Activated naive CD4-positive, alpha-beta T cell treated with anti-CD3 and anti-CD28 coated beads, Interleukin-2, amount 10 ng/mL, durations not matched to agents 7 days and 5 days (primary cell): Measurements from ENCODE around the gene CACNB4.

ENCODE experiments used
- CTCF ChIA-PET: fragments of 350-600 bp; sonication (Branson Sonifier 250); formaldehyde crosslinking; loops from one replicate; lab custom pipeline; 2021; ENCODE audit warnings: antibody characterized with exemption; lab: Charles Lee
- DNase-seq: peaks from one replicate; pipeline ENCODE4 v3.0.0-alpha.2; 2020
- H3K27ac Mint-ChIP-seq: one replicate; pipeline ENCODE4 v1.8.0; 2021; ENCODE audit warnings: mild to moderate bottlenecking, moderate library complexity, mixed read lengths
- H3K27me3 Mint-ChIP-seq: one replicate; pipeline ENCODE4 v1.8.0; 2021; ENCODE audit warnings: mild to moderate bottlenecking, mixed read lengths
- H3K36me3 Mint-ChIP-seq: one replicate; pipeline ENCODE4 v1.8.0; 2021; ENCODE audit warnings: mixed read lengths
- H3K4me1 Mint-ChIP-seq: one replicate; pipeline ENCODE4 v1.8.0; 2021; ENCODE audit warnings: mixed read lengths
- H3K4me3 Mint-ChIP-seq: one replicate; pipeline ENCODE4 v1.8.0; 2021; ENCODE audit warnings: mild to moderate bottlenecking, moderate library complexity, mixed read lengths
- H3K9me3 Mint-ChIP-seq: one replicate; pipeline ENCODE4 v1.8.0; 2021; ENCODE audit warnings: mixed read lengths

Gene CACNB4

DNA sequence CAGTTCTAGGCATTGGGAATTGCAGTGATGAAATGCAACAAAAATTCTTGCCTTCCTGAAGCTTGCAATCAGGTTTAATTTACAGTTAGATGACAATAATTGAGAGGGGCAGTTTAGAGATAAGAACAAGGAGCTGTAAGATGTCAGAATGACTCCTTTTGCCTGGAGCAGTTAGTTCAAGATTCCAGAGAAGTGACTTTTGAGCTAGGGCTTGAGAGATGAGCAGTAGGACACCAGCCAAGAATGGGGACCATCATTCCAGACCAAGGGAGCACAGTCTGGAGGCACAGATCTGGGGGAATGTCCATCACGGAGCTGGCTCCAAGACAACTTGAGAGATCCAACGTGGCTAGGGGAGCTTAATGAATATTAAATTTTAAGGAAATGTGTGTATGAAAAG, 26.8 kb downstream of the CACNB4 start:
- no peaks in the 10 kb centered on the region for H3K4me1 Mint-ChIP-seq
- no peak overlapping the region for H3K4me3 Mint-ChIP-seq
- peaks cover 3% of the 10 kb centered on the region for H3K27me3 Mint-ChIP-seq
- CTCF ChIA-PET, result interaction anchor here (0.7 kb wide), 1 partner anchor 526 kb away, joined by 3 read pairs; no protein-coding TSS in a partner anchor
- H3K36me3 Mint-ChIP-seq, result no peaks in the 10 kb centered on the region
- H3K27ac Mint-ChIP-seq, result no peak overlapping the region
- no peaks in the 10 kb centered on the region for H3K9me3 Mint-ChIP-seq
- DNase-seq, result no peak

DNA sequence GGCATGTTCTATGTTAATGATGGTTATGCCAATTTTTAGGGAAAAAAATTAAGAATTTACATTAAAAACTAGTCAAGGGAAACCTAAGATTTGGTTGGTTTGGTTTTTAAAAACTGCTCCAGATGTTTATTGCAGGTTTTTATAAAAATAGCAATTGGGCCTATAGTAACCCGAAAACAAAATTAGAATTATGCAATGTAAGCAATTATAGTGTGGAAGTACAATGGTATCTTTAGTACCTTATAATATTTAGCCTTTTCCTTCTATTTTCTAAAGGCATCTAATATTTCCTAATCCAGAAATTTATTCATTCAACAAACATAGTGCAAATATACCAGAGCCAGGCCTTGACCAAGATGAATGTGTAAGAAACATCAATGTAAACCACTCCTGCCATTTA, 27.3 kb downstream of the CACNB4 start:
- H3K4me3 Mint-ChIP-seq, result no peak overlapping the region

DNA sequence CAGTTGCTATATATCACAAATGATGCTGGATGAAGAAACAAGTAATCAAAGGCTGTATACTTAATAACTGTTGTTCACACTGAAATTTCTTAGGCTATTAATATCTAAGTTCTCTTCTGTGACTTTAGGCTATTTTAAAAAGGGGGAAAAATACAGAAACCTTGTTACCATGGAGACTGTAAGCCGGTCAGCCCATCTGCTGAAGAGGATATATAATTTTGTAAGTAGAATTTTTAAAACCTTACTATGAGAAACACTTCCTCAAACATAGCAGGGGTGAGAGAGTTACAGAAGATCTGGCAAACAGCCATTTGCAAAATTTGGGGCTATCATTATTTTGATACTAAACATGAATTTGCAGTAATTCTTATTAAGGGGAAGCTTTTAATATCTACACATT, 27.8 kb downstream of the CACNB4 start:
- CTCF ChIA-PET, result no interaction called here
- no peaks in the 10 kb centered on the region for H3K4me1 Mint-ChIP-seq
- DNase-seq, result no peak
- H3K9me3 Mint-ChIP-seq, result no peaks in the 10 kb centered on the region
- H3K36me3 Mint-ChIP-seq, result no peaks in the 10 kb centered on the region
- H3K27ac Mint-ChIP-seq, result no peak overlapping the region
- peaks cover 3% of the 10 kb centered on the region for H3K27me3 Mint-ChIP-seq
- no peak overlapping the region for H3K4me3 Mint-ChIP-seq

More for the DNA sequence above, 27.3 kb downstream of the CACNB4 start:
- CTCF ChIA-PET, result interaction anchor here (0.7 kb wide), 1 partner anchor 526 kb away, joined by 3 read pairs; no protein-coding TSS in a partner anchor
- peaks cover 3% of the 10 kb centered on the region for H3K27me3 Mint-ChIP-seq
- DNase-seq, result no peak
- H3K27ac Mint-ChIP-seq, result no peak overlapping the region
- no peaks in the 10 kb centered on the region for H3K4me1 Mint-ChIP-seq
- no peaks in the 10 kb centered on the region for H3K36me3 Mint-ChIP-seq
- H3K9me3 Mint-ChIP-seq, result no peaks in the 10 kb centered on the region

DNA sequence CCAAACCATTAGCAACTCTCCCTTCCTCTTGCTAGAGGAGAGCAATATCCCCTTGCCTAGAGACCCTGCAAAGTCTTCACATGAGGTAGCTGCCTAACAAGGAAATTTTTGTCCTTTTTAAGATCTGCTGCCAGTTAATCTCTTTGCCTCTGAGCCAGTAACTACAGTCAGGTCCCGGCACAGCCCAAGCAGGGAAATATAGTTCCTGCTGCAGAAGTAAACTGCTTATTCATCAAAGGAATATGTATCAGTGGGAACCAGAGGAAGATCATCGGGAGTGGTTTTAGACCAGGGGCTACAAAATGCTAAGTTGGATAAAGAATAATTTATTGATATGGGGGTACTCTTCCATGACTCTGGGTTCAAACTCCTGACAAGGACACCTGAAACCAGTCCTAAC, 30.6 kb downstream of the CACNB4 start:
- no peak for DNase-seq
- CTCF ChIA-PET, result no interaction called here
- H3K4me3 Mint-ChIP-seq, result no peak overlapping the region
- no peaks in the 10 kb centered on the region for H3K27me3 Mint-ChIP-seq
- no peaks in the 10 kb centered on the region for H3K4me1 Mint-ChIP-seq
- no peak overlapping the region for H3K27ac Mint-ChIP-seq
- H3K9me3 Mint-ChIP-seq, result no peaks in the 10 kb centered on the region
- no peaks in the 10 kb centered on the region for H3K36me3 Mint-ChIP-seq

DNA sequence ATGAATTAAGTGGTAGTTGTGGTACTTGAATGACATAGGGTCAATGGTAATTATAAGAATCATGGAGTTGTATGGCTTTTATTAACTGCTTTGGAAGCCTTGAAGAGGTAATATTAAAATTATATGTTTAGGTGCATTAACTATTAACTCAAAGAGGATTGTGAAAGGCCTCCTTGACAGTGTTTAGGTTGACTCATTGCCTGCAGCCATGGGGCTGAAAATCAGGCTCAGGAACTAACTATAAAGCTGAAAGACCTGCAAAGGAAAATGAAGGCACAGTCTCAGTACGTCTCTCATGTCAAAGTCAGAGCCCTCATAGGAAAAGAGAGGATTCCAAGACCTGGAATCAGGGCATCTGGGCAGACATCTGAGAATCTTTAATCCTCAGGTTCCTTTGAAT, 31.0 kb downstream of the CACNB4 start:
- CTCF ChIA-PET, result no interaction called here
- H3K27me3 Mint-ChIP-seq, result peaks cover under 1% of the 10 kb centered on the region
- no peak for DNase-seq
- no peaks in the 10 kb centered on the region for H3K9me3 Mint-ChIP-seq
- H3K27ac Mint-ChIP-seq, result no peak overlapping the region
- no peak overlapping the region for H3K4me3 Mint-ChIP-seq
- H3K36me3 Mint-ChIP-seq, result no peaks in the 10 kb centered on the region
- no peaks in the 10 kb centered on the region for H3K4me1 Mint-ChIP-seq

DNA sequence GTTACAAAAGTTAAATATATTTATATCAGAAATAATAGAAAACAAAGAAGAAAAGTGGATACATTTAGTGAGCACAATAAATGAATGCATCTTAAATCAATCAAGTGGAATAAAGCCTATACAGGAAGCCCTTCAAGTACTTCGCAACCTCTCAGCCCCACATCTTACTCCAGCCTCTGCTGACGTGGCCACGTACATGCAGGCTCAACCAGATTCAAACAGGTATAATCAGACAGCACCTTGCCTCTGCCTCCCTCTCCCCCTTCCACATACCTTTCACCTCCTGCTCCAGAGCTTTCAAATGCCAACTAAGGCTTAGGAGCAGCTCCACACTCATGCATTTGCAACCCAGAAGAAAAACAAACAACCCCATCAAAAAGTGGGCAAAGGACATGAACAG, 32.9 kb downstream of the CACNB4 start:
- H3K36me3 Mint-ChIP-seq, result no peaks in the 10 kb centered on the region
- DNase-seq, result no peak
- no peaks in the 10 kb centered on the region for H3K4me1 Mint-ChIP-seq
- H3K27me3 Mint-ChIP-seq, result peaks cover 7% of the 10 kb centered on the region
- H3K9me3 Mint-ChIP-seq, result no peaks in the 10 kb centered on the region
- CTCF ChIA-PET, result no interaction called here
- H3K4me3 Mint-ChIP-seq, result no peak overlapping the region
- no peak overlapping the region for H3K27ac Mint-ChIP-seq

GRCh38 chr2:152064001-152064400, 34.8 kb downstream of the CACNB4 start:
- Mint-ChIP-seq H3K27ac (no peak overlapping the region), H3K27me3 (peaks cover 13% of the 10 kb centered on the region), H3K36me3 (no peaks in the 10 kb centered on the region), H3K4me3 (no peak overlapping the region), H3K4me1 (no peaks in the 10 kb centered on the region), H3K9me3 (no peaks in the 10 kb centered on the region)
- no peak for DNase-seq
- CTCF ChIA-PET, result no interaction called here

DNA sequence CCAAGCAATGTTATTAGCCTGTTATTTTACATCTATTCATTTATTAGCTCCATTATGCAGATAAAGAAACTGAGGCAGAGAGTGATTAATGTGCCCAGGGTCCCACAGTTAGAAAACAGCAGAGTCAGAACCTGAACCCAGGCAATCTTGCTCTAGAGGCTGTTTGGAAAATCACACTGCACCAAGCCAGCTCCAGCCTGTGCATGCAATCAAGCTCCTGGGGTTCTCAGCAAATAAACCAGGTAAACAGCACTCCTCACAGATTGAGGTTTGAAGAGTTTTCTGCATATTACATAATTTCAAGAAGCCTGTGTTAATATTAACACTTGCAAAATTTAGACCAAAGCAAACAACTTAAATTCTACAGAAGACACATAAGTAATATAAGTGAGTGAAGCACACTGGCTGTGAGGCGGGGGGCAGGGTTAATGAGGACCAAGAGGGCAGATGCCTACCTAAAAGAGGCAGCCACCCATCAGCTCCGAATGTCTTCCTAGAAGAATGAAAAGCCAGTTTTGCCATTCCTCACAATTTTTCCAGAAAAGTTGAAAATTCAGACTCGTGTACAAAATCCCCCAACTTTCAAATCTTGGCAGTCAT, 35.4 kb downstream of the CACNB4 start:
- Mint-ChIP-seq H3K27me3 (peaks cover 16% of the 10 kb centered on the region), H3K9me3 (peaks cover under 1% of the 10 kb centered on the region), H3K4me3 (no peak overlapping the region), H3K36me3 (no peaks in the 10 kb centered on the region), H3K27ac (no peak overlapping the region), H3K4me1 (no peaks in the 10 kb centered on the region)
- no peak for DNase-seq
- CTCF ChIA-PET, result no interaction called here

- Mint-ChIP-seq H3K27me3 (peaks cover 16% of the 10 kb centered on the region), H3K27ac (no peak overlapping the region), H3K36me3 (no peaks in the 10 kb centered on the region), H3K9me3 (peaks cover 4% of the 10 kb centered on the region), H3K4me1 (no peaks in the 10 kb centered on the region), H3K4me3 (no peak overlapping the region)
- CTCF ChIA-PET, result no interaction called here
- no peak for DNase-seq
Observed at GRCh38 chr2:152062125-152063091, 36.4 kb downstream of the CACNB4 start.

- Mint-ChIP-seq H3K4me3 (no peak overlapping the region), H3K27me3 (peaks cover 16% of the 10 kb centered on the region), H3K27ac (no peak overlapping the region), H3K9me3 (peaks cover 4% of the 10 kb centered on the region), H3K36me3 (no peaks in the 10 kb centered on the region), H3K4me1 (no peaks in the 10 kb centered on the region)
- DNase-seq, result no peak
- CTCF ChIA-PET, result interaction anchor here (0.7 kb wide), 1 partner anchor 8 kb away, joined by 3 read pairs; no protein-coding TSS in a partner anchor
Observed at GRCh38 chr2:152061383-152061782, 37.5 kb downstream of the CACNB4 start.

GRCh38 chr2:152058655-152059054, 40.2 kb downstream of the CACNB4 start:
- CTCF ChIA-PET, result interaction anchor here (1.4 to 1.5 kb wide), 2 partner anchors 13 to 20 kb away, joined by 4 read pairs; no protein-coding TSS in a partner anchor
- peaks cover 16% of the 10 kb centered on the region for H3K27me3 Mint-ChIP-seq
- peaks cover 4% of the 10 kb centered on the region for H3K9me3 Mint-ChIP-seq
- no peak overlapping the region for H3K4me3 Mint-ChIP-seq
- H3K27ac Mint-ChIP-seq, result no peak overlapping the region
- no peaks in the 10 kb centered on the region for H3K36me3 Mint-ChIP-seq
- no peak for DNase-seq
- no peaks in the 10 kb centered on the region for H3K4me1 Mint-ChIP-seq

DNA sequence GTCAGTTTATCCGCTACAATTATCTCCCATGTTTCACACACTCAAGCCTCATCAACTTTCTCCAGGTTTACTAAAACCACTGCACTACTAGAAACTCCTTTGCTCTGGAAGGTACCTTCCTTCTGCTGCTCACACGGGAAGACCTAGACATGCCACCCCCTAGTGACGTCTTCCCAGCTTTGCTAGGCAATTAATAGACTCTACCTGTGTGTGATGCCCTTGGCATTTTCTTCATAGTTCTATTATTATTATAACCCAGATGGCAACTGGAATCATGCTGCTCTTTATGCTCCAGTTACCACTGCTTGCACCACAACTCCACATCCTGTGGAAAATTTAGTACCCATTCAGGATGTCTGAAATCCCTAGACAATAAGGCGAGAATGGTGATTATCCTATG, 42.4 kb downstream of the CACNB4 start:
- H3K27ac Mint-ChIP-seq, result no peak overlapping the region
- DNase-seq, result no peak
- CTCF ChIA-PET, result no interaction called here
- no peak overlapping the region for H3K4me3 Mint-ChIP-seq
- no peaks in the 10 kb centered on the region for H3K4me1 Mint-ChIP-seq
- peaks cover 4% of the 10 kb centered on the region for H3K9me3 Mint-ChIP-seq
- no peaks in the 10 kb centered on the region for H3K36me3 Mint-ChIP-seq
- peaks cover 9% of the 10 kb centered on the region for H3K27me3 Mint-ChIP-seq

DNA sequence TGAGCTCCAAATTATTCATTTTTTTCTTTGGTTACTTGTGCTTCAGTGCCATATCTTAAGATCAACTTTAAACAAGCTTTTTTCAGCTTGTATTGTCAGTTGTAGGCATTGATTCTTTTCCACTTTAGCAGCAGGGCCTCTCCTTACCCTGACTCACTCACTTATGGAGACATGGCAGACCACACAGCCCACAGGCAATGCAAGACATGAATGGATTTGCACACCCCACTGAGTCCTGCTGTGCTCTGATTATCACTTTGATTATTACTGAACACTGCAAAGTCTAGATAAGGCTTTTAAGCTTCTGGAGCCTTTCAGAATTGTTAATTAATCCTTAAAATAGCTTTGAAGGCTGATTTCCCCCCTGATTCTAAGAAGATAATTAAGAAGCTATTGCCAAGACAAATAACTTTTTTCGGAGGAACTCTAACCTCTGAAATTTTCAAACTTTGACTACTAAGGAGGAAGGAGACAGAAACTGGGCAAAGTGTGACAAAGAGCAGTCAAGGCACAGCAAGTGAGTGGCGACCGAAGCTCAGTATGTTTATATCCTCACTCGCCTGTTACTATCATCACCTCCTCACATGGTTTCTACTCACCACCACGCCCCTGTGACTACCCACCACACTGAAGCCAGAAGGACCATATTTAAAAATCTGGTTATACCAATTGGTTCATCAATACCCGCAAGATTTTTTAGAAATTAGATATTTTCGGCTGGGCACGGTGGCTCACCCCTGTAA, 43.3 kb downstream of the CACNB4 start:
- H3K27ac Mint-ChIP-seq, result no peak overlapping the region

GRCh38 chr2:152054593-152054992, 44.3 kb downstream of the CACNB4 start:
- Mint-ChIP-seq H3K9me3 (peaks cover 4% of the 10 kb centered on the region), H3K27me3 (peaks cover 13% of the 10 kb centered on the region), H3K4me1 (no peaks in the 10 kb centered on the region), H3K27ac (no peak overlapping the region), H3K4me3 (no peak overlapping the region), H3K36me3 (no peaks in the 10 kb centered on the region)
- CTCF ChIA-PET, result interaction anchor here (0.7 to 1.0 kb wide), 3 partner anchors 8 to 1448 kb away, joined by 3 read pairs; no protein-coding TSS in a partner anchor
- DNase-seq, result no peak

More for the DNA sequence above, 43.3 kb downstream of the CACNB4 start:
- H3K4me3 Mint-ChIP-seq, result no peak overlapping the region
- no peaks in the 10 kb centered on the region for H3K4me1 Mint-ChIP-seq
- H3K36me3 Mint-ChIP-seq, result no peaks in the 10 kb centered on the region
- CTCF ChIA-PET, result interaction anchor here (0.7 to 1.1 kb wide), 4 partner anchors 9 to 1447 kb away, joined by 3 read pairs; no protein-coding TSS in a partner anchor
- peaks cover 9% of the 10 kb centered on the region for H3K27me3 Mint-ChIP-seq
- no peak for DNase-seq
- H3K9me3 Mint-ChIP-seq, result peaks cover 4% of the 10 kb centered on the region
